Measurements from ENCODE around the gene HPSE2.

HPSE2 gene

GRCh38 chr10:98950106-98950505 lies 285.5 kb downstream of the HPSE2 start:
- no peak for TF ChIP-seq FOXM1 (IDR thresholded peaks at IDR 0.05; ENCODE audit: borderline replicate concordance, low read depth)
- no peak for TF ChIP-seq CEBPB (IDR thresholded peaks at IDR 0.05)
- TF ChIP-seq TCF12 (IDR thresholded peaks at IDR 0.05; ENCODE audit: low read depth), result no peak
- TF ChIP-seq TAF1 (IDR thresholded peaks at IDR 0.05; ENCODE audit: low read depth), result no peak
- no peak for TF ChIP-seq RAD21 (IDR thresholded peaks at IDR 0.05; ENCODE audit: low read depth)
- no peak for TF ChIP-seq ZBTB7A (IDR thresholded peaks at IDR 0.05; ENCODE audit: low read depth)
- no peak for TF ChIP-seq NFIC (IDR thresholded peaks at IDR 0.05)
- TF ChIP-seq YY1 (IDR thresholded peaks at IDR 0.05; ENCODE audit: low read depth), result no peak
- no peak for TF ChIP-seq EGR1 (IDR thresholded peaks at IDR 0.05)
- TF ChIP-seq, protein P1, sequence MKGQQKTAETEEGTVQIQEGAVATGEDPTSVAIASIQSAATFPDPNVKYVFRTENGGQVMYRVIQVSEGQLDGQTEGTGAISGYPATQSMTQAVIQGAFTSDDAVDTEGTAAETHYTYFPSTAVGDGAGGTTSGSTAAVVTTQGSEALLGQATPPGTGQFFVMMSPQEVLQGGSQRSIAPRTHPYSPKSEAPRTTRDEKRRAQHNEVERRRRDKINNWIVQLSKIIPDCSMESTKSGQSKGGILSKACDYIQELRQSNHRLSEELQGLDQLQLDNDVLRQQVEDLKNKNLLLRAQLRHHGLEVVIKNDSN (IDR thresholded peaks at IDR 0.05), result no peak
- TF ChIP-seq EP300 (IDR thresholded peaks at IDR 0.05; ENCODE audit: borderline replicate concordance), result no peak

DNA sequence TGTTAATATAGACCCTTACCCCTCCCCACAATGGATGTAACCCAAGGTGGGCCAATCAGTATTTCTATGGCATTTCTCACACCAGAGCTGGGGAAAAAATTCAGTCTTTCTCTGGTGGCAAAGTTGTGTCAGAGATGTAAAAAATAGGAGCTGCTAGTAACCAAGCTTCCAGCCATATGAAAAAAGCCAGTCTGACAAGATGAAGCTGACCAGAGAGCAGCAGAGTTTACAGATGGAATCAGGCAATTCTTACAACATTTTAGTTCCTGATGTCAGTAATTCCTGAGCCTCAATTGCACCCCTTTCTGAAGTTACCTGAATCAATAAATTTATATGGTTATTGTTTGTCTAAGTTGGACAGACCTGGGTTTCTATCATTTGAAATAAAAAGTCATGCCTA lies 286.3 kb downstream of the HPSE2 start:
- TF ChIP-seq, protein P2, sequence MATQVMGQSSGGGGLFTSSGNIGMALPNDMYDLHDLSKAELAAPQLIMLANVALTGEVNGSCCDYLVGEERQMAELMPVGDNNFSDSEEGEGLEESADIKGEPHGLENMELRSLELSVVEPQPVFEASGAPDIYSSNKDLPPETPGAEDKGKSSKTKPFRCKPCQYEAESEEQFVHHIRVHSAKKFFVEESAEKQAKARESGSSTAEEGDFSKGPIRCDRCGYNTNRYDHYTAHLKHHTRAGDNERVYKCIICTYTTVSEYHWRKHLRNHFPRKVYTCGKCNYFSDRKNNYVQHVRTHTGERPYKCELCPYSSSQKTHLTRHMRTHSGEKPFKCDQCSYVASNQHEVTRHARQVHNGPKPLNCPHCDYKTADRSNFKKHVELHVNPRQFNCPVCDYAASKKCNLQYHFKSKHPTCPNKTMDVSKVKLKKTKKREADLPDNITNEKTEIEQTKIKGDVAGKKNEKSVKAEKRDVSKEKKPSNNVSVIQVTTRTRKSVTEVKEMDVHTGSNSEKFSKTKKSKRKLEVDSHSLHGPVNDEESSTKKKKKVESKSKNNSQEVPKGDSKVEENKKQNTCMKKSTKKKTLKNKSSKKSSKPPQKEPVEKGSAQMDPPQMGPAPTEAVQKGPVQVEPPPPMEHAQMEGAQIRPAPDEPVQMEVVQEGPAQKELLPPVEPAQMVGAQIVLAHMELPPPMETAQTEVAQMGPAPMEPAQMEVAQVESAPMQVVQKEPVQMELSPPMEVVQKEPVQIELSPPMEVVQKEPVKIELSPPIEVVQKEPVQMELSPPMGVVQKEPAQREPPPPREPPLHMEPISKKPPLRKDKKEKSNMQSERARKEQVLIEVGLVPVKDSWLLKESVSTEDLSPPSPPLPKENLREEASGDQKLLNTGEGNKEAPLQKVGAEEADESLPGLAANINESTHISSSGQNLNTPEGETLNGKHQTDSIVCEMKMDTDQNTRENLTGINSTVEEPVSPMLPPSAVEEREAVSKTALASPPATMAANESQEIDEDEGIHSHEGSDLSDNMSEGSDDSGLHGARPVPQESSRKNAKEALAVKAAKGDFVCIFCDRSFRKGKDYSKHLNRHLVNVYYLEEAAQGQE (IDR thresholded peaks at IDR 0.05; ENCODE audit: low read depth), result no peak
- TF ChIP-seq EP300 (IDR thresholded peaks at IDR 0.05; ENCODE audit: borderline replicate concordance) (no peak), RAD21 (IDR thresholded peaks at IDR 0.05; ENCODE audit: low read depth) (no peak), EGR1 (IDR thresholded peaks at IDR 0.05) (no peak), CEBPB (IDR thresholded peaks at IDR 0.05) (no peak), TCF12 (IDR thresholded peaks at IDR 0.05; ENCODE audit: low read depth) (no peak), CREB1 (IDR thresholded peaks at IDR 0.05; ENCODE audit: low read depth) (no peak), TEAD4 (IDR thresholded peaks at IDR 0.05) (no peak)

DNA sequence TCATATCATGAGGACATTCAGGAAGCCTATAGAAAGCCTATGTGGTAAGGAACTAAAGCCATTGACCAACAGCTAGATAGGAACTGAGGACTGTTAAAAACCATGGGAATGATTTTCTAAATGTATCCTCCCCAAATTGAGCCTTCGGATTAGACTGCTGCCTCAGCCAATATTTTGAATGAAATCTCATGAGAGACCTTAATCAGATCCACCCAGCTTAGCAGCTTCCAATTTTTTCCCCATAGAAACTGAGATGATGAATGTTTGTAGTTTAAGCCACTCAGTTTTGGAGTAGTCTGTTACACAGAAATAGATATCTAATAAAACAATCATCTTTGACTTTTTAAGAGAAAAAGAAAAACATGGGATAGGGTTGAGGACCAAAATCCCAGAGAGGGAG lies 292.0 kb downstream of the HPSE2 start:
- TF ChIP-seq EGR1 (IDR thresholded peaks at IDR 0.05) (no peak), MAX (IDR thresholded peaks at IDR 0.05) (no peak), ZBTB7A (IDR thresholded peaks at IDR 0.05; ENCODE audit: low read depth) (no peak), EP300 (IDR thresholded peaks at IDR 0.05; ENCODE audit: borderline replicate concordance) (no peak), RAD21 (IDR thresholded peaks at IDR 0.05; ENCODE audit: low read depth) (no peak), TAF1 (IDR thresholded peaks at IDR 0.05; ENCODE audit: low read depth) (no peak), TEAD4 (IDR thresholded peaks at IDR 0.05) (no peak), FOXM1 (IDR thresholded peaks at IDR 0.05; ENCODE audit: borderline replicate concordance, low read depth) (no peak), NFIC (IDR thresholded peaks at IDR 0.05) (no peak), YY1 (IDR thresholded peaks at IDR 0.05; ENCODE audit: low read depth) (no peak), TCF12 (IDR thresholded peaks at IDR 0.05; ENCODE audit: low read depth) (no peak), CEBPB (IDR thresholded peaks at IDR 0.05) (no peak)
- TF ChIP-seq, protein P1 (IDR thresholded peaks at IDR 0.05), result no peak
- TF ChIP-seq, protein P2 (IDR thresholded peaks at IDR 0.05; ENCODE audit: low read depth), result no peak

GRCh38 chr10:98929709-98930108 lies 305.9 kb downstream of the HPSE2 start:
- TF ChIP-seq TCF12 (IDR thresholded peaks at IDR 0.05; ENCODE audit: low read depth) (no peak), RAD21 (IDR thresholded peaks at IDR 0.05; ENCODE audit: low read depth) (no peak), NFIC (IDR thresholded peaks at IDR 0.05) (peak; percentile 16; the same call in 1 of the 2 replicates)

GRCh38 chr10:98925651-98926050 lies 310.0 kb downstream of the HPSE2 start:
- TF ChIP-seq TAF1 (IDR thresholded peaks at IDR 0.05; ENCODE audit: low read depth), result no peak
- TF ChIP-seq CEBPB (IDR thresholded peaks at IDR 0.05), result no peak
- TF ChIP-seq, protein P1 (IDR thresholded peaks at IDR 0.05), result no peak
- no peak for TF ChIP-seq EP300 (IDR thresholded peaks at IDR 0.05; ENCODE audit: borderline replicate concordance)
- TF ChIP-seq TEAD4 (IDR thresholded peaks at IDR 0.05), result no peak
- TF ChIP-seq, protein P2 (IDR thresholded peaks at IDR 0.05; ENCODE audit: low read depth), result no peak
- TF ChIP-seq MAX (IDR thresholded peaks at IDR 0.05), result no peak
- TF ChIP-seq RAD21 (IDR thresholded peaks at IDR 0.05; ENCODE audit: low read depth), result no peak
- no peak for TF ChIP-seq NFIC (IDR thresholded peaks at IDR 0.05)
- no peak for TF ChIP-seq YY1 (IDR thresholded peaks at IDR 0.05; ENCODE audit: low read depth)
- no peak for TF ChIP-seq FOXM1 (IDR thresholded peaks at IDR 0.05; ENCODE audit: borderline replicate concordance, low read depth)
- TF ChIP-seq EGR1 (IDR thresholded peaks at IDR 0.05), result no peak
- TF ChIP-seq TCF12 (IDR thresholded peaks at IDR 0.05; ENCODE audit: low read depth), result no peak
- TF ChIP-seq CREB1 (IDR thresholded peaks at IDR 0.05; ENCODE audit: low read depth), result no peak
- no peak for TF ChIP-seq ZBTB7A (IDR thresholded peaks at IDR 0.05; ENCODE audit: low read depth)
